ENCODE data around the gene ADCY1.

The ADCY1 gene

DNA sequence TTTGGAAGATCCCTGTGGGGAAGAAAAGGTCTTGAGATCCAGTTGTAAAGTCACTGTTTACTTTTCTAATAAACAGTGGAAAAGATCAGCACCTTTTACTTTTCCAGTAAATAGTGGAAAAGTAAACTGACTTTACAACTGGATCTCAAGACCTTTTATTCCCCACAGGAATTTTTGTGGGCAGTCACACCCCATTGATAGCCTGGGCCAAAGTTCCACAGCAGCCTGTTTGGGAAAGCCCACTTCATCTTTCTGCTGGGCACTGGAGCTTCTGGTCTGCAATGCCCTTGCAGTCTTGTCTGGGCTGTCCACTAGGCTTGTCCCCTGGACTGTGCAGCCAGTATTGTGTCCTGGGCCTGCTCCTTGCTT, 50.2 kb downstream of the ADCY1 start:
- no peak for DNase-seq (ENCODE audit: low read depth)

DNA sequence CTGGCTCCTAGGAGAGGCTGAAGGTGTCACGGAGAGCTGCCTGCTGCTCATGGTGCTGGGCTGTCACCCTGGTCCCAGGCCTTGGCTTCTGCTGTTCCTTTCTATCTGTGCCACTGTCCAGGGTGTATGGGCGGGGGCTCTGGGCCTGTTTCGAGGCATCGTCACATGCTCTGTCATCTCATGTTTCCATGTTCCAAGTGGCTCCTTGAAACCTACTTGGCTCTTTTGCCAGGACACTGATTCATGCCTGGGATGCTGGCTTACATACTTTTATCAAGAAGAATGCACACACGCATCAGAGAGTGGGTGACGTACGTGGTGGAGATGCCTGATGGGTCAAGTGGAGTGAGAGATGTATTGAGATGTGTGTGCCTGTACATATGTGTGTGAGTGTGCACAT, 50.9 kb downstream of the ADCY1 start:
- DNase-seq (ENCODE audit: low read depth): no peak

DNA sequence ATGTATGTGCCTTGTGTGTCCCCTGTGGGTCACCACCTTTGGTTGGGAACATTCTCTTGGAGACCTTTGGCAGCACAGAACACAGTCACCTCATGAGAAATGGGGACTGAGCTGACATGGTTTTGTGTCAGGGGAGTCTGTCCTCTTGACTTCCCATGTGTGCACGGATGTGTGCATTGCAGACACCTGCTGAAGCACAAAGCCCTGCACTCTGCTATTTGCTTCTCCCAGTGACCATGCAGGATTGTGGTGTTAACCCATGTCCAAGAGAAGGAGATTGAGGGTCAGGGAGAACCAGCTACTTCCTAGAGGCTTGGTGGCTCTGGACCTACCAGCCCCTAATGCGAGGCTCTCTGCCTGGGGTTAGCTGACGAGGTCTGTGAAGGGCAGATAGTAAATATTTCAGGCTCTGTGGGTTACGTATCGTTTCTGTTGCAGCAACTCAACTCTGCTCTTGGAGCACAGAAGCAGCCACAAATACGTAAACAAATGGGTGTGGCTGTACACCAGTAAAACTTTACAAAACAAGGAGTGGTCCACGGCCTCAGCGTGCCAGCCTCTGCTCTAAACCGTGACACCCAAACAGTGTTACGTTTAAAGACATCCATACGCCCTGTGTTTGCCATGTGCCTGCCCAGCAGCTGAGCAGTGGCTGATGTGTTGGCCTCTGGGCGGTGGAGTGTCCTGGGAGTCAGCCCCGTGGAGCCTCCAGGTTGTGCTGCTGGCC, 51.7 kb downstream of the ADCY1 start:
- no peak for DNase-seq (ENCODE audit: low read depth)

DNA sequence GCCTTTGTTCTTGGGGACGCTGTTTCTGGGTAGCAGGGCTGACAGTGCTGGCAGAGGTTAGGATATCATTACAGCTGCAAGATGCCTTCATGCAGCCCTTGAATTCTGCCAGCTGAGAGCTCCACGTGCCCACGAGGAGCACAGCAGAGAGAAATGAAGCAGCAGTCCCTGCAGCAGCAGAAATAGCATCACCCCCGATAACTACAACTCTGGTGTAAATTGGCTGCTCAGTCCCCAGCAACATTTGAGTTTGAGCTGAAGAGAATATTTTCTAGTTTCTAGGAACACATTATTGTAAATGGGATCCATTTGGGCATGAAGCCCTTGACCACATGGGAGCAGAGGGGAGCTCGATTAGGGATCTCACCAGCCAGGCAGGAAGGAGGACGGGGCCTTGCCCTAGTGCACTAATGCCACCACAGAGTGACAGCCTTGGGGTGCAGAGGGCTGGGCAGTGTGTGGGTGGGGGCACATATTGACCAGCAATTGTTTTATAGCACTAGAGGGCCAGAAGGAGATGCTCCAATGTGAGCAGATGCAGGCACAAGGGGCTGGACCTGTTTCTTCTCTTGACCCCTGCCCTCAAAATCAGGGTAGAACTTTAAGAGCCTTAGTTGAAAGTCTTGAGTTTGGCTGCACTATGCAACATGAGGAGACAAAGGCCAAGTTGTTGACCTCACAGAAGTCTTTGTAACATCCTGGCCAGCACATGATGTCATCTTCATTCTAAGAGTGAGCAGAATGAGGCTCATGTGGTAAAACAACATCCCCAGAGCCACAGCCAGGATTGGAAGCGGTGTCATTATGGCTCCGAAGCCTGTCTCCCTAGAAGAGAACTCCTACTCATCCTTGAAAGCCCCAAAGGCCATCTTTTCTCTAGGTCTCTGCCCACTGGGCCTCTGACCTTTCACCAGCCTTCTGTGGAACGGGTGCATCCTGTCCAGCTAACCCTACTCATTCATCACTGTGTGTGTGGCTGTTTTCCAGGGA, 52.6 kb downstream of the ADCY1 start:
- DNase-seq (ENCODE audit: low read depth): no peak

DNA sequence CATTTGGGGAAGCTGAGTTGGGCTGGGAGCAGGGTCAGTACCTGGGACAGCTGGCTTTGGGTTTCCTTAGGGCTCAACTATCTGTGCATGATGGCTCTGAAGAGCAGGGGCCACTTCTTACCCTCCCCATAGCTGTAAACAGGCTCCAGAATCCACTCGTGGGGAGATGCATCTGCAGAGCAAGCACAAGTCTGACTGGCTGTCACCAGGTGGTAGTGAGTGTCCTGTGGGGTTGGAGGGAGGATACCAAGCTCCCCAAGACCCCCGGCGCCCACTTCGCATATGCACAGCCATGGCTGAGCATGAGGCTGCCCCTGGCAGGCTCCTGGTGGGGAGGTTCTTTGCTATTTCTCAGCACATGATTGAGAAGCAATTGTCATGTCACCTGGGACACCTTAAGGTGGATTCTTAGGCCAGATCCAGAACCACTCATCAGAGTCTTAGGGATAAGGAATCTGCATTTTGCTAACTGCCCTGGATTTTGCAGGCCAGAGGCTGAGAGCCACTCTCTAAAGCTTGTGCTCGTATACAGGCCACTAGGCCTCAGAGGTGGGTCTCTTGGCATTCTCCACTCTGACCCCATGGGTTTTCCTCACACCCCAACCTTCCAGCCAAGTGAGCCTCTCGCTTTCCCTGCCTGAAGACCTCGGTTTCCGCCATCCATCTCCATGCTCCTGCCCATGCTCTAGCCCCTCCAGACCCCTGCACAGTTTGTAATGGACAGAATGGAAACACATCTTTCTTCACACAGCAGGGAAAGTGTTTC, 53.7 kb downstream of the ADCY1 start:
- no peak for DNase-seq (ENCODE audit: low read depth)

DNA sequence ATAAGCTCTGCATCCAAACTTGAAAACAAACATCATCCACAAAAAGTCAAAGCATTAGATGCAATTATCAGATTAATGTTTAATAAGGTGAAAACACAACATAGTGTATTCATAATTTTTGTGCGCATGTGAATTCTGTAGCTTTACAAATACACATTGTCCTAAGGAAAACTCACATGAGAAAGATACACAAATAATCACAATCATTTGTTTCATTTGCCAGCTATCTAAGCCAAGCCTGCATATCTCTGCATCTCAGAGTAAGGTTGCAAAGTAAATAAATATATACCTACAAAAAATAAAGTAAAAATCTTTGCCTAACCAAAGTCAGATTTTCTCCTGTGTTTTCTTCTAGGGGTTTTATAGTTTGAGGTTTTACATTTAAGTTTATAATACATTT, 57.4 kb downstream of the ADCY1 start:
- DNase-seq (ENCODE audit: low read depth): no peak

DNA sequence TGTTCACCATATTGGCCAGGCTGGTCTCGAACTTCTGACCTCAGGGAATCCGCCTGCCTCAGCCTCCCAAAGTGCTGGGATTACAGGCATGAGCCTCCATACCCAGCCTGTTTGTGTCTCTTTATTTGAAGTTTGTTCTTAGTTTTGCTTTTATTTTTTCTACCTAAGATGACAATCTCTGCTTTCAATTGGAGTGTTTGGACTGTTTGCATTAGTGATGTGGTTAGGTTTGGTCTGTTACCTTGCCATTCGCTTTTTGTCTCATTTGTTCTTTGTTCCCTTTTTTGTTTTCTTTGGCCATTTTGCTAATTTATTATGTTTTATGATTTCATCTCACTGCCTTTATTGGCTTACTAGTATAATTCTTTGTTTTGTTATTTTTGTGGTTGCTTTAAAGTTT, 62.6 kb downstream of the ADCY1 start:
- no peak for DNase-seq (ENCODE audit: low read depth)

DNA sequence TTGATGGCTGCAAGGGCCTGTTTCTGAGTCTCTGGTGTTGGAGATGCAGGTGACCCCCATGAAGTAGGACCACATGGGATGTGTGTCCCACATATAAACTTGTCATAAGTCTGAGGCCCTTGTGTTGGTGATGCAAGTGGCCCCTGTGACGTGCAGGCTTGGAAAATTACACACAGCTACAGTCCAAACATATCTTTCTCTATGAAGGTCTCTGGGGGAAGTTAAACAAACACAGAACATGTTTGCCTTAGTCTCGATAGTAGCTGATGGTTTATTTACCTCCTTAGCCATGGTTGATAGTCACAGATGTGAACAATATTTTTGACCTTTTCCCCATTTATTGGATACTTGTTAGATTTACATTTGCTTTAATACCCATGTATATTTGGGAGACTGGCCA, 64.7 kb downstream of the ADCY1 start:
- no peak for DNase-seq (ENCODE audit: low read depth)

DNA sequence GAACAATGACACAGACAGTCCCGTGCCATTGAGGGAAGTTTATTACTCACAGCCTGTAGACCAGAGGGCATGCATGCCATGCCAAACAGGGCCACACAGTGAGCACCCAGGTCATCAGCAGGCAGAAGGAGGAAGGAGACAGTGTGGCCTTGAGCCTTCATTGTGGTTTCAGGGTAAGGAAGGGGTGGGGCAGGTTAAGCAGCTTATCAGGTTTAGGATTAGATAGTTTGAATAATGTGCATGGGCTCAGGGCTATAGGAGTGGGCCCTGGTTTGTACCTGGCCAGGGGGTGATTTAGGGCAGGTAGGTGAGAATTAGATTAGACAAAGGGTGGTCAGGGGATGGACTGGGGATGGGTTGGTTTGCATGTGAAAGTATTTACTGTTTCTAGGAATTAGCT, 67.9 kb downstream of the ADCY1 start:
- no peak for DNase-seq (ENCODE audit: low read depth)

DNA sequence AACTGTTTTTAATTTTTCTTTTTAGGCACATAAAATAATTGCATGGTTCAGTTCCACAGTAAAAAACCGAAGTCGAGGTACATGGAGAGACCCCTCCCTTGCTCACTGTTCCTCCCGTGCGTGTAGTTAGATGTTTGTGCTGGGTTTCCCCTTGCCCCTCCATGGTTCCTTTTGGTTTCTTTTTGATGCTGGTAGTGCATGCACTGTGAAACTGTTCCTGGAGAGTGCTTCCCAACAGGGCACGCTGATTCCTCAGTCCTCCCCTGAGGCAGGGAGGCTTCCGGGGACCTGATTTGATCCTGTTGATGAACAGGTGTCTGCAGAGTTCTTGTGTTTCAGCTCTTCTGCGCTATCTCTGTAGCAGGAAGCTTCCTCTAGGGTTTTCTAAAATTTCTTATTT, 69.5 kb downstream of the ADCY1 start:
- no peak for DNase-seq (ENCODE audit: low read depth)

DNA sequence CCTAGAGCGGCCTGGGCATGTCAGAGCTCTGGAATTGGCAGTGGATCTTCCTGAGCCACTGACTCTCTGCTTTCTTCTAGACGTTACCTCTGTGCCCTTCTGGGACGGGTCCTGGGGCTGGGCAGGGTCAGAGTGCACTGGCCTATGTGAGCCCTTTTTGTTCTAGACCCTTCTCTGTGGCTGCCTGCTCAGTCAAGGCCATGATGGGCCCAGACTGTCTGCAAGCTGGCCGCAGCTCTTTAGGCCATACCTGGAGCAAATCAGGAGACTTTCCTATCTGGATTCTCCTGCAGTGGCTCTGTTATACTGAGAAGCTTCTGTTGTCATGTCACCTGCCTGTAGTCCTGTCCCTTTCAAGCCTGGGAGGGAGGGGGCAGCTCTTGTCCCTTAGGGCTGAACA, 70.1 kb downstream of the ADCY1 start:
- no peak for DNase-seq (ENCODE audit: low read depth)

DNA sequence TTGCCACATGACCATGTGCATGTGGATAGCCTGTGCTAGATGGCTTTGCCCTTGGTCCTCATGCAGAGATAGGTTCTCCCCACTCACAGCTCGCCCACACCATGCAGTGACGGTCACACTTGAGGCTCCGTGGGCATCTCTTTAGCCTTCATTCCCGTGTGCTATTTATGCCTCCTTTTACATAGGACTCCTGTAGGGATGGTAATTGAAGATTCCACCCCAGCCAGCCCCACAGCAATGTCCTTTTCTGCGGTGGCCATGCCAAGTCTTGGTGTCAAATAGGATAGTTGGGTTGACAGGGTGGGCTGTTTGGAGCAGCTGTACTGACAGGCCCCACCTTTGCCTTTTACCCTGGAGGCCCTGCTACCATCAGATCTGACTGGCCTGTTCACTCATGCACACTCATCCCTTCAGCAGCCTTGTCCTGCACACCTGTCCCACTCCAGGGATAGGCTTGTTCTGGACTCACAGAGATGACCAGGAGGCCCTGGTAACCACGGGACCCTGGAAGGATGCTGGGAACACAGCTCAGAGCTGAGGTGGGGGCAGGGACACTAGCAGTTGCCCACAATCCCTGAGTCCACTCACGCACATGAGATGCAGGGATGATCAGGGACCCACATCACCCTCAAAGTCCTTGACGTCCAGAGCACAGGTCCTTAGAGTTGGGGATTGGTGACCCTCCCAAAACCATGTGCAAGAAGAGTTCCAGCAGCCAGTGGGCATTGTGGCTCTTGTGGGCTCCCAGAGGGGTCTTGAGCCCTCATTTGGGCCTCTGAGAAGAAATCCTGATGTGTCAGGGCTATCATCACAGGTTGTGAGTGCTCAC, 71.2 kb downstream of the ADCY1 start:
- DNase-seq (ENCODE audit: low read depth): no peak

DNA sequence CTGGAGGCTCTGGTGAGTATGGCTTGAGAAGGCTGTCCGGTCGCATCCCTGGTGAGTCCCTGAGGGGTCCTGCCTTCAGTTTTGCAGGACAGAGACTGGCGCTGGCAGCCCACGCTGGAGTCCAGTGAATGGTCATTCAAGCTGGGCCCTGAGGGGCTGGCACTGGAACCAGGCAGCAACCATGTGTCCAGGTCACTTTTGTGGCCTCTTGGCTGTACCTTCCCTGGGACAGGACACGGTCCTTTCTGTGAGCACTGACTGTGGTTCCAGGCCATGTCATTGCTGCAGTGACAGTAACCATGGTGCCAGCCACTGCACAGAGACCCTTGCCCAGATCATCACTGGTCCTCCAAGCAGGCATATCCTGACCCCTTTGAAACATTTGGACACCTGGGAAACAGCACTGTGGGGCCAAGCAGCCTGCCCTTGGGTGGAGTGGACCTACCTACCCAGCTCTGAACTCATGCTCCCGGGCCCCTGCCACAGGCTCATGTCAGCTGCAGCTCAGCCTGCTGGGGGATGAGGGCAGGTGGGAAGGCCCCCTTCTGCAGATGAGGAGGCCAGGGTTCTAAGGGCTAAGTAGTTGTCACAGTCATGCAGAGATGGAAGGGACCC, 72.1 kb downstream of the ADCY1 start:
- DNase-seq (ENCODE audit: low read depth): no peak

DNA sequence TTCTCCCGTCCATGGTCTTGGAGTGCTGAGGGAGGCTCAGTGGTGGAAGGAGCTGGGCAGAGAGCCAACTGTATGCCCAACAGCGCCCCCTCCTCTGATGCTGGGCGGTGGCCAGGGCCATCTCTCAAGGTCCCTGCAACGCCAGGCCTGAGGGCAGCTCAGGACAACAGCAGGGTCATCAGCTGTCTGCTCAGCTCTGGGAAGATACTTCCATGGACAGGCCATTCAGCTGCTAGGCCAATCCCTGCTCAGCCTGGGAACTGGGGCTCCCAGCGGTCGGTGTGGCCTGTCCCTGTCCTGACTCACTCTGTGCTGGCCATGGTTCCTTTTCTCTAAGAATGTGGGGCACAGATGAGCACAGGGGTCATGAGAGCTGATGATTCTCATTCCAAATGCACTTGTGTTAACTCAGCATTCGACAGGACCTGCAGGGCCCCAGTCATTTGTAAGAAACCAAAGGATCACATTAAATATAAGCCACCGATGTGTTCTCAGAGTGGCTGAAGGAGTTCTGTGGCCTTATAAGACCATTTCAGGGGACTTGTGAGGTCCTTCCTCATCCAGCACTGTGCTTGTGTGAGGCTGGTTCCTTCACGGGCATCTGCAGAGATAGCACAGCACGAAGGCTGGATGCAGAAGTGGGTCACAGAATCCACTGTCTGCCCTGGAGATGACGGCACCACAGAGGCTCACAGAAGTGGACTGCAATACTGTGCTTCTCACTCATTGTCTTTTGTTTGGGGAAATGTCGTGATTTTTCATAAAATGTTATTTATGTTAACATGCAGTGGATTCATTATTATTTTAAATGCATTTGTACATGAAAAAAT, 73.0 kb downstream of the ADCY1 start:
- DNase-seq (ENCODE audit: low read depth): no peak

DNA sequence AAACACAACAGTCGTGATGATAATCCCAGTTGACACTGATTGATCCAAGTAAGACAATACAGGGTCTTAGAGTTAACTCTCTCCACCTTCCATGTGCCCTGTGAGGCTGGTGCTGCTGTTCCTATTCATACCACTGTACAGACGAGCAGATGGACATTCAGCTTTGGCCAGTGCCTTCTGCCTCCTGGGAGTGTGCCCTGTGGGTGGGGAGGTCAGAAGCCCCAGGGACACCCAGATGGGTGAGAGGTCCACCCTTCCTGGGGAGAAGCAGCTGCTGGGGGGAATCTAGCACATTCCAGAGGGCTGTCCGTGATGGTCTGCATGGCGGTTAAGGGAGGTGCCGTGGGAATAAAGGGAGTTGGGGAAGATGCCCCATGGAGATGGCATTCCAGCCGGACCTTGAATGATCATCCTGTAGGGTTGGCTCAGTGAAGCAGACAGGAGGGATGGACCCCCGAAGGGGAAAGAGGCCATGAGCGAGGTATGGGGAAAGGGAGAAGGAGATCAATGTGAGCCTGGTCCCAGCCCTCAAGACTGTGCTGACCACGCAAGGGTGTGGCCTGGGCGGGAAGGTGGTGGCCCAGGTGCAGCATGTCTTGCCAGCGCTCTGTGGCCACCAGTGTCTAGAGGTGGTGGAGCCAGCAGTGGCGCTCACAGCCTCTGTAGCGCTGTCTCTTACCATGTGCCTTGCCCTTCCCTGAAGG, 74.0 kb downstream of the ADCY1 start:
- DNase-seq (ENCODE audit: low read depth): no peak

DNA sequence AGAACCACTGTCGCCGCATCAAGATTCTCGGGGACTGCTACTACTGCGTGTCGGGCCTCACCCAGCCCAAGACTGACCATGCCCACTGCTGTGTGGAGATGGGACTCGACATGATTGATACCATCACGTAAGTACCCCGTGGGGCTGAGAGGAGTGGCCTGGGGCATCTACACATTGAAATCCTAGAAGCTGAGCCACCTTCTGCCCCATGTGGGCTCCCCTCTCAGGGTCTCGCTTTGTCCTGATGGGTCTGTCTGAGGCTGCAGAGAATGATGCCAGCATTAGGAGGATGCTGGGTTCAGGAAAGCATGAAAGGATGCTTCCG, 74.5 kb downstream of the ADCY1 start:
- DNase-seq (ENCODE audit: low read depth): no peak

DNA sequence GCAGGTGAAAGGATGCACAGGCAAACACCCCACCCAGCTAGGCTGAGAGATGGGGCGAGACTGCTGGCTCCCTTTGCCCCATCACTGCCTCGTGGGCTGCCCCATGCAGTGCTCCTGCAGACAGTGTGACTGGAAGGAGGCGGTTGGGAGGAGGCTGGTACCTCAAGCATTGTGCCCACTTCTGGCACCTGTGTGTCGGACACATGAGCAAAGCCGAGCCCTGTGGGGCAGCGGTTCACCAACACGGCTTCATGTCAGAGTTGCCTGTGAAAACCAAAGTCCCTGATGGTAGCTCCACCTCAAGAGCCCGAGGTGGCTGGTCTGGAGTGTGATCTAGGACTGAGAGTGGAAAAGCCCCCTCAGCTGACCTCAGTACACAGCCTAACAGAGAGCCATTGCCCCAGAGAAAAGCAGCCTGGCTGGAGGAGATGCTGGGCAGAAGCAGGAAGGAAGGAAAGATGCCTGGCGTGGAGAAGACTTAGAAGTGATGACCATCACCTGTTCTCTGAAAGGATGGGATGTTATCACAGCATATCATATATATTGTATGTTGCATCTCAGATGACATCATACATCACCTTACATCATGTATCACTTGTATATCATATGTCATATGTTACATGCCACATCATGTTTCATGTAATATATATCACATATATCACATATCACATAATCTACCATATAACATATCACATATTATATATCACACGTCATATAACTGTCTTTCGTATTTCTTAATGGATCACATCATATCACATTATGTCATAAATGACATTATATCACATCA, 75.6 kb downstream of the ADCY1 start:
- no peak for DNase-seq (ENCODE audit: low read depth)

DNA sequence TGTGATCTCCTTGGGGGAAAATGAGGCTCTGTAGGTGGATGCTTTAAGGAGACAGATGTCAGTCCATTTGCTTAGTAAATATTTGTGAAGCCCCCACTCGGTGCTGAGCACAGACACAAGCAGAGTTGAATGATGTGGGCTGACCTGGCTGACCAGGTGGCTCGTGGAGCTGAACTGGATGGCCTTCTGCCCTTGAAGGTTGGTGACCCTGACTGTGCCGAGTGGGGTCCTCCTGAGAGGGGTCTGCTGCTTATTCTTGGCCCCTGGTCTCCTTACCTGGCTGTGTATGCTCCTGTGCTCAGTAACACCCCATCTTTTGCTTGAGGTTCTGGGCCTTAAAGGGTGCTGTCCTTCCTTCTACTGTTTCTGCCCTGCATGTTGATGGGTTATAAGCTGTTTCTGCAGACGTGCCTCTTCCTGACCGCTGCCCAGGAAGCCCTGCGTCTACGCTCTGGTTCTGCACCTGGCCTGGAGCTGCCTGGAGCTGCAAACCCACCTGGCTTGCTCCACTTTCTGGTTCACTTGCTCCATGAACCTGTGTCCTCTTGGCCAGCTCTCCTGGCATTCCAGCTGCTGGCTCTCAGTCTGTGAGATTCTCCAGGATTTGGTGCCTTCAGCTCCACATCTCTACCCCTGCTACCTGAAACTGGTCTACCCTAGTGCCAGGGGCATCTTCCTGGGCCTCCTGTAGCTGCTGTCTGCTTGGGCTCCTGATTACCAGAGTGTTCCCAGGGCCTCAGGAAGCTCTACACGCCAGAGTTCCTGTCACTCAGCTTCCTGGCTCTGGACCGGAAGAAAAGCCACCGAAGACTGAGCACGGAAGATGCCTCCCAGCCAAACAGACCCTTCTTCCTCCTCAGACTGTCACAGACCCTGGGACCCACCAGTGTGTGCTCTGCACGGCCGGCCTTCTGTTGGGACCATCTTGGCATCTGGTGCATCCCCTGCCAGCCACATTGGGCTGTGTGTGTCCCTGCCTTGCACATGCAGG, 76.5 kb downstream of the ADCY1 start:
- no peak for DNase-seq (ENCODE audit: low read depth)

Data from stimulated activated CD8-positive, alpha-beta memory T cell treated with anti-CD3 and anti-CD28 coated beads, Interleukin-7, amount 100 ng/mL, for 24 hours (primary cell).